GM18861 (cell line): ENCODE measurements around the gene PRSS56.

Experiments
- ATAC-seq: cut with Tn5 transposase; IDR thresholded peaks from one replicate; pipeline ENCODE4 v1.9.1; 2021; ENCODE audit not compliant: unreplicated experiment

Gene PRSS56

GRCh38 chr2:232519581-232520438 lies at the start of gene PRSS56:
TSS of gene PRSS56 (plus strand) at chr2:232520388. CDS start at chr2:232520599, 211 bp downstream.
- no peak for ATAC-seq

GRCh38 chr2:232473467-232473890 lies 46.7 kb upstream of the PRSS56 start:
- ATAC-seq, result no peak

- ATAC-seq, result no peak
Measured at GRCh38 chr2:232476045-232476444, 44.1 kb upstream of the PRSS56 start.

GRCh38 chr2:232476791-232477190 lies 43.4 kb upstream of the PRSS56 start:
- ATAC-seq, result no peak

GRCh38 chr2:232477751-232478510 lies 42.3 kb upstream of the PRSS56 start:
- no peak for ATAC-seq

- ATAC-seq, result no peak
Measured at GRCh38 chr2:232478571-232479340, 41.4 kb upstream of the PRSS56 start.

GRCh38 chr2:232479341-232480200 lies 40.6 kb upstream of the PRSS56 start:
- no peak for ATAC-seq

- no peak for ATAC-seq
Measured at GRCh38 chr2:232480201-232481190, 39.7 kb upstream of the PRSS56 start.

- no peak for ATAC-seq
Measured at GRCh38 chr2:232481322-232482140, 38.7 kb upstream of the PRSS56 start.

GRCh38 chr2:232482301-232483238 lies 37.6 kb upstream of the PRSS56 start:
- no peak for ATAC-seq

GRCh38 chr2:232483311-232483922 lies 36.8 kb upstream of the PRSS56 start:
- ATAC-seq, result no peak

- ATAC-seq, result no peak
Measured at GRCh38 chr2:232483923-232484627, 36.1 kb upstream of the PRSS56 start.

- ATAC-seq, result no peak
Measured at GRCh38 chr2:232484628-232485347, 35.4 kb upstream of the PRSS56 start.

- no peak for ATAC-seq
Measured at GRCh38 chr2:232485348-232485756, 34.8 kb upstream of the PRSS56 start.

GRCh38 chr2:232485757-232486557 lies 34.2 kb upstream of the PRSS56 start:
- no peak for ATAC-seq
